GM19035 (cell line): ENCODE measurements around the gene PRSS33.

ENCODE experiments used
- ATAC-seq: cut with Tn5 transposase; IDR thresholded peaks from one replicate; pipeline ENCODE4 v1.9.1; 2021; ENCODE audit not compliant: unreplicated experiment

The PRSS33 gene

DNA sequence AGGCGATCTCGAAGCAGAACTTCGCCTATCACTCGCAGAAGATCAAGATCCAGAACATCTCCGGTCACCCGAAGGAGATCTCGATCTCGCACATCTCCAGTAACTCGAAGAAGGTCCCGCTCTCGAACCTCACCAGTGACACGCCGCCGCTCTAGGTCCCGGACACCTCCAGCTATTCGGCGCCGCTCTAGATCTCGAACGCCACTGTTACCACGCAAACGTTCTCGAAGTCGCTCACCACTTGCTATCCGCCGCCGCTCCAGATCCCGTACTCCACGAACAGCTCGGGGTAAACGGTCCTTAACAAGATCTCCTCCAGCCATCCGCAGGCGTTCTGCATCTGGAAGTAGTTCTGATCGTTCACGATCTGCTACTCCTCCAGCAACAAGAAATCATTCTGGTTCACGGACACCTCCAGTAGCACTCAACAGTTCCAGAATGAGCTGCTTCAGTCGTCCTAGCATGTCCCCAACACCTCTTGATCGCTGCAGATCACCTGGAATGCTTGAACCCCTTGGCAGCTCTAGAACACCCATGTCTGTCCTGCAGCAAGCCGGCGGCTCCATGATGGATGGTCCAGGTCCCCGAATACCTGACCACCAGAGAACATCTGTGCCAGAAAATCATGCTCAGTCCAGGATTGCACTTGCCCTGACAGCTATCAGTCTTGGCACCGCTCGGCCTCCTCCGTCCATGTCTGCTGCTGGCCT lies 20.8 kb downstream of the PRSS33 start:
- ATAC-seq, result no peak

DNA sequence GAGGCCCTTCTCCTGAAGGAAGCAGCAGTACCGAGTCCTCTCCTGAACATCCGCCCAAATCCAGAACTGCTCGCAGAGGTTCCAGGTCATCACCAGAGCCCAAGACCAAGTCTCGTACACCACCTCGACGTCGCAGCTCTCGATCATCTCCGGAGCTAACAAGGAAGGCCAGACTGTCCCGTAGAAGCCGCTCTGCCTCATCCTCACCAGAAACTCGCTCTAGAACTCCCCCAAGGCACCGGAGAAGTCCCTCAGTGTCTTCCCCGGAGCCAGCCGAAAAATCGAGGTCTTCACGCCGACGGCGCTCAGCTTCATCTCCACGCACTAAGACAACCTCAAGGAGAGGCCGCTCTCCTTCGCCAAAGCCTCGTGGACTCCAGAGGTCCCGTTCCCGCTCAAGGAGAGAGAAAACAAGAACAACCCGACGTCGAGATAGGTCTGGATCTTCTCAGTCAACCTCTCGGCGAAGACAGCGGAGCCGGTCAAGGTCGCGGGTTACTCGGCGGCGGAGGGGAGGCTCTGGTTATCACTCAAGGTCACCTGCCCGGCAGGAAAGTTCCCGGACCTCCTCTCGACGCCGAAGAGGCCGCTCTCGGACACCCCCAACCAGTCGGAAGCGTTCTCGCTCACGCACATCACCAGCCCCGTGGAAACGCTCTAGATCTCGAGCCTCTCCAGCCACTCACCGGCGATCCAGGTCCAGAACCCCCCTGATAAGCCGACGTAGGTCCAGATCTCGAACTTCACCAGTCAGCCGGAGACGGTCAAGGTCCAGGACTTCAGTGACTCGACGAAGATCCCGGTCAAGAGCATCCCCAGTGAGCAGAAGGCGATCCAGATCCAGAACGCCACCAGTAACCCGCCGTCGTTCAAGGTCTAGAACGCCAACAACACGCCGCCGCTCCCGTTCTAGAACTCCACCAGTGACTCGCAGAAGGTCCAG lies 21.6 kb downstream of the PRSS33 start:
- no peak for ATAC-seq

DNA sequence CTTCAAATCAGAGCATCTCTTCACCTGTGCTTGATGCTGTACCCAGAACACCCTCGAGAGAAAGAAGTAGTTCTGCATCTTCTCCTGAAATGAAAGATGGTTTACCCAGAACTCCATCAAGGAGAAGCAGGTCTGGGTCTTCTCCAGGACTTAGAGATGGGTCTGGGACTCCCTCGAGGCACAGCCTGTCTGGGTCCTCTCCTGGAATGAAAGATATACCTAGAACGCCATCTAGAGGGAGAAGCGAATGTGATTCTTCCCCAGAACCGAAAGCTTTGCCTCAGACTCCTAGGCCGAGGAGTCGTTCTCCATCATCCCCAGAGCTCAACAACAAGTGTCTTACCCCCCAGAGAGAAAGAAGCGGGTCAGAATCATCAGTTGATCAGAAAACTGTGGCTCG lies 22.6 kb downstream of the PRSS33 start:
- no peak for ATAC-seq

DNA sequence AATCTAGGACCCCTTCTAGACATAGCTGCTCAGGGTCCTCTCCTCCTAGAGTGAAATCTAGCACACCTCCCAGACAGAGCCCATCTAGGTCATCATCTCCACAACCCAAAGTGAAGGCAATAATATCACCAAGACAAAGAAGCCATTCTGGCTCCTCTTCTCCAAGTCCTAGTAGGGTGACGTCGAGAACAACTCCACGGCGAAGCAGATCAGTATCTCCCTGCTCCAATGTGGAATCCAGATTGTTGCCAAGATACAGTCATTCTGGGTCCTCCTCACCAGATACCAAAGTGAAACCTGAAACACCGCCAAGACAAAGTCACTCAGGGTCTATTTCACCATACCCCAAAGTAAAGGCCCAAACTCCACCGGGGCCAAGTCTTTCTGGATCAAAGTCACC lies 24.2 kb downstream of the PRSS33 start:
- ATAC-seq, result no peak

DNA sequence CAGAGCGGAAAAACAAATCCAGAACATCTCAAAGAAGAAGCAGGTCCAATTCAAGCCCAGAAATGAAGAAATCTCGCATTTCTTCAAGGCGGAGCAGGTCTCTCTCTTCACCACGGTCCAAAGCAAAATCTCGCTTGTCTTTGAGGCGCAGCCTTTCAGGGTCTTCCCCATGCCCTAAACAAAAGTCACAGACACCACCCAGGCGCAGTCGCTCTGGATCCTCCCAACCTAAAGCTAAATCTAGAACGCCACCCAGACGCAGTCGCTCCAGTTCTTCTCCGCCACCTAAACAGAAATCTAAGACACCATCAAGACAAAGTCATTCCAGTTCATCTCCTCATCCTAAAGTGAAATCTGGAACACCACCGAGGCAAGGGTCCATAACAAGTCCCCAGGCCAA lies 24.6 kb downstream of the PRSS33 start:
- ATAC-seq, result no peak

DNA sequence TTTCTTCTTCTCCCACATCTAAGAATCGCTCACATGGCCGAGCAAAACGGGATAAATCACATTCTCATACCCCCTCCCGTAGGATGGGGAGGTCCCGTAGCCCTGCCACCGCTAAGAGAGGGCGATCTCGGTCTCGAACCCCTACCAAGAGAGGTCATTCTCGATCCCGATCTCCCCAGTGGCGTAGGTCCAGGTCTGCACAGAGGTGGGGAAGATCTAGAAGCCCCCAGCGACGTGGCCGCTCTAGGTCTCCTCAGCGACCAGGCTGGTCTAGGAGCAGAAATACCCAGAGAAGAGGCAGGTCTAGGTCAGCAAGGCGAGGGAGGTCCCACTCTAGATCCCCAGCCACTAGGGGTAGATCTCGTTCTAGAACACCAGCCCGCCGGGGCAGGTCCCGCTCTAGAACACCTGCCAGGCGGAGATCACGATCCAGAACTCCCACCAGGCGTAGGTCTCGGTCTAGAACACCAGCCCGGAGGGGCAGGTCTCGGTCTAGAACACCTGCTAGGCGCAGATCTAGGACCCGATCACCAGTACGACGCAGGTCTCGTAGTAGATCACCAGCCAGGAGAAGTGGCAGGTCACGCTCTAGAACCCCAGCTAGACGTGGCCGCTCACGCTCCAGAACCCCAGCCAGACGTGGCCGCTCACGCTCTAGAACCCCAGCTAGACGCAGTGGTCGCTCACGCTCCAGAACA lies 25.3 kb downstream of the PRSS33 start:
- no peak for ATAC-seq

DNA sequence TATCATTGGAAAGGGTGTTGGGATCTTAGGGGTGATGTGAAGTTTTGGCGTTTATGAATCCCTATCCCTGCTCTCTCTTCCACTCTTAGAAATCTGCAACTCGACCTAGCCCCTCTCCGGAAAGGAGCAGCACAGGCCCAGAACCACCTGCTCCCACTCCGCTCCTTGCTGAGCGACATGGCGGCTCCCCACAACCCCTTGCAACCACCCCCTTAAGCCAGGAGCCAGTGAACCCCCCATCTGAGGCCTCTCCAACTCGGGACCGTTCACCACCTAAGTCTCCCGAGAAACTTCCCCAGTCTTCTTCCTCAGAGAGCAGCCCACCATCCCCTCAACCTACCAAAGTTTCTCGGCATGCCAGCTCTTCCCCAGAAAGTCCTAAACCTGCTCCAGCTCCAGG lies 25.9 kb downstream of the PRSS33 start:
- ATAC-seq, result no peak

DNA sequence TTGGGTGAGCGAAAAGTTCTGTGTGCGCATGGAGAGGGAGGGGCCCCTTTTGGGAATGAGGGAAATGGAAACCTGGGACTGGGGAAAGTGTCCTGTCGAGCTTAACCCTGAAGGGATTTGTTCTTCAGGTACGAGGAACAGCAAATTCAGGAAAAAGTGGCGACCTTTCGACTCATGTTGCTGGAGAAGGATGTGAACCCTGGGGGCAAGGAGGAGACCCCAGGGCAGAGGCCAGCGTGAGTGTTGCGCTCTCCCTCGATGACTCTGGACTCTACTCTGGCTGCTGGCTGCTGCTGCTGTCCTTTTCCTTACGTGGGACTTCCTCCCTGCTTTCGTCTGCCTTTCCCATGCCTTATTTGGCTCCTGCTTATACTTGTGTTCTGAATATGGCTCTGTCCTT lies 30.0 kb downstream of the PRSS33 start:
- no peak for ATAC-seq

DNA sequence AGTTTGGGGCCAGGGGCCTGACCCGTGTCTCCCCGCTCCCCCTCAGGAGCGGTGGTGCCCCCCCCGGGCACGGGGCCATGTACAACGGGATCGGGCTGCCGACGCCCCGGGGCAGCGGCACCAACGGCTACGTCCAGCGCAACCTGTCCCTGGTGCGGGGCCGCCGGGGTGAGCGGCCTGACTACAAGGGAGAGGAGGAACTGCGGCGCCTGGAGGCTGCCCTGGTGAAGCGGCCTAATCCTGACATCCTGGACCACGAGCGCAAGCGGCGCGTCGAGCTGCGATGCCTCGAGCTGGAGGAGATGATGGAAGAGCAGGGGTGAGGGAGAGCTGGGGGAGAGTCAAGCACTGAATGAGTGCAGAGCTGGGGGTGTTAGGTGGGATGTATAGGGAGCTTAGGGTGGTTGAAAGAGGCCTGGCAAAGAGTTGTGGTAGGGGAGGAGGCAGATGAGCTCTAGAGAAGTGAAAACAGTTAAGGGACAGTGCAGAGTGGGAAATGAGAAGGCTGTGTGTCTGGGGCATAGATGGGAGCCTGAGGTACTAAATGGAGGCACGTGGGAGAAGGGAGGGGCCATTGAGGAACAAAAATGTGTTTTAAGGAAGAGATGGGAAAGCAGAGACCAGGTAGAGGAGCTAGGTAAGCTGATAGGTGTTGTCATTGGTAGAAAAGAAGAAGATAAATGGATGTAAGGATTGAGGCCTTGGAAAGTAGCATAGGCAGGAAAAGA lies 30.9 kb downstream of the PRSS33 start:
- ATAC-seq, result no peak

DNA sequence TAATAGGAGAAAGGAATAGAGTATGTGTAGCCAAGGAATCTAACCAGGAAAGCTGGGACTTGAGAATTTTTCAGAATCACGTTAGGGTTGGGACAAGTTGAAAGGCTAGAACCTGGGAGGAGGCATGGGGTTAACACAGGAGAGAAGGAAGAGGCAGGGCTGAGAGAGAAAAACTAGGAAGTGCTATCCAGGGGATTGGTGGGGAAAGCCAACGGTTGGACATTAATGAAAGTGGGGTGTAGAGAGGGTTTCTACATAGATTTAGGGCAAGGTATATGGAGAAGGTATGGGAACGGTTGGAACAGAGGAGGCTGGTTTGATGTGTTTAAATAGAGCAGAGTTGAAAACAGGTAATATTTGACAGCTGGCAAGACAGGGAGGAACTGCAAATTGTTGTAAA lies 32.2 kb downstream of the PRSS33 start:
- ATAC-seq, result no peak

DNA sequence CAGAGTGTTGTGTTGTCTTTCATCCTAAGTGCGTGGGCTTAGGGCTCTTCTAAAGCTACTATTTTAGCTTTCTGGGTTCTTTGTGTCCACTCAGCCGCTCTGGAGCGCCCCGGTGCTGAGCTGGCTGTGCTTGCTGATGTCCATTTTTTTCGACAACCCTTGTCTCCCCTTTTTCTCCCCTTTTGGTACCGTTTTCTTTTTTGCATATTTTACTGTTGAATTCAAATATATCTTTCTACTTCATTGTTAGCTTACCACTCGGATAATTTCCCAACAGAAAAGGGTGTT lies 33.7 kb downstream of the PRSS33 start:
- ATAC-seq, result no peak

DNA sequence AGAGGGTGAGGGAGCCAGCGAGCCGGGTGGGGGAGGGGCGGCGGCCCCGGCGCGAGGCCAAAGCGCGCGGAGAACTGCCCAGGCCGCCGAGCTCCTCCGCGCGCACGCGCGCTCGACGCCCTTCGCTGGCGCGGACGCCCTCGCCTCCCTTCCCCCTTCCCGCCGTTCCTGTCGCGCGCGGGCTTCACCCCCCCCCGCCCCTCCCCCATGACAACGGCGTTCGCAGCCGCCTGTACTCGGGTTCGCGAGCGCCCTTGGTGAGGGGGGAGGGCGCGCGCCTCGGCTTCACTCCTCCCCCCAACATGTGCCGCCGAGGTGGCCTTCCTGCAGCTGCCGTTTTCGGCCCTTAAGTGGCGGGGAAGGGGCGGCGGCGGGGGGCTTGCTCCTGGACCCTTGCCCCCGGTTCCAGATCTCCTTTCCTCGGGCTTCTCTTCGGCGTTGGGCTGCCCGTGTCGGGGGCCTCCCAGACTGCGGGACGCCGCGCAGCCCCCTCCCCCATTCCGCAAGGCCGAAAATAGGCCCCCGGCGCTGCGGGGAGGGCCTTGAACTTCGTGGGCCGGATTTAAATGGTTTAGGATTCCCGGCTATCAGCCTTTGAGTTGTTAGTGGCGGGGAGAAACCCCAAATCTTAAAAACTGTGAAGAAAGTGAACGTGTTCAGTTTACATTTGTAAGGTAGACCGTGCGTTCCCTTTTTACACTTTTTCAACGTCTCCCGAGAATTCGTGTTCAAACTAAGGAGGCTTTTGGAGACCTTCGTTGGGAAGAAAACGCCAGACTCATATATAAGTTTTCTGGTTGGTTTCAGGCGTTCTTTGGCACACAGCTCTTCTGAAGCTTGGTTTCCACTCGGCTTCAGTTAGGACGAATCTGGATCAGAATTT lies 34.3 kb downstream of the PRSS33 start:
- peak; percentile 40 for ATAC-seq

DNA sequence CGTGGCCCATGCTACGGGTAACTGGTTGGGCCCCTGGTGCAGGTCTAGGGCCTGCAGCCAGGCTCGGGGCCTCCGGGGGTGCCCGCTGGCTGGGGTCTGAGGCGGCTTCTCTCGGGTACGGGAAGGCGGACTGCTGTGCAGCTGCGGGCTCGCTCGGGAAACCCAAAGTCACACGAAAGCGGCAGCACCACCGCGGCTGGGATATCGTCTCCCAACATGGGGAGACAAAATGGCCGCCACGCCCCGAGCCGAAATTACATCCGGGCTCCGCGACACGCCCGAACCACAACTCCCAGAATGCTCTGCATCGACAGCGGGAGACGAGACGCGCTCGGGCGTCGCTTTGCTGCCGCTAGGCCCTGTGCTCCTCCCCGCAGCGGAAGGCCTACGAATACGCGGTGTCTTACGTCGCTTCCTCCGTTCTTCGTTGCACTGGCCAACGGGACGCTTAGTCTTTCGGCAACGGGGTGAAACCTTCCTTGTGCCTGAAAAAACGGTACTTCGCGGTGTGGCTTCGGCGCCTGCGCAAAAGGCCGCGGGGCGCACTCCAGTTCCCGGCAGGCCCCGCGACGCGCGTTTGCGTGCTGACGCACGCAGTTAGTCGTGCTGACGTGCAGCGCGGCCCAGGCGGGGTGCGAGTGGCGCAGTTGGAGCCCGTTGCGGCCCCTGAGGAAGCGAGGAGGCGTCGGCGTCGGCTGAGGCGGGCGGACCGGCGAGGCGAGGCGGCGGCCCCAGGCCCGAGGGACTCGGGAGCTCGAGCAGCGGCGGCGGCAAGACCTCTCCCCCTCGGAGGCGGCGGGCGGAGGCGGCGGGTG lies 35.1 kb downstream of the PRSS33 start, which contains the start of gene SRRM2:
TSS of gene SRRM2 (plus strand) at position 604 of the 815 bp plus-strand sequence. CDS start 3,727 bp downstream, outside the sequence.
- ATAC-seq, result peak; percentile 78

DNA sequence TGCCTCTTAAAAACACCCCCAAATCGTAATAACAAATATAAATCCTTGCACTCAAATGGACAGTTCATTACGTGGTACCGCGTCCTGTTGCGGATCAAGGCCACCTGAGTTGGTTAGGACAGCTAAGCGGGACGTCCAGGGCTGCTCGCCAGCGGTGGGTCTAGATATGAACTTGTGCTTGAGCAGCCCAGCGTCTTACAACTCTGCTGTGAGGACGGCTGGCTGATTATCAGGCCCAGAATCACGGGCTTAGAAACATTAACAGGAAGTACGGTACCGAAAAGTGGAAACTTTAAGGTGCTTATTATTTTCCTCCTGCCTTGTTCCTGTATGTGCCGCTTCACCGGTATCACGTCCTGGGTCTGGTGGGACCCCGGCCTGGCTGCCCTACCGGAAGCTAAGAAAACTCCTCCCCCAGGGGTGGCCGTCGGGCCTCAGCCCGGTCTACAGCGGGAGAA lies 35.8 kb downstream of the PRSS33 start:
- ATAC-seq, result peak; percentile 38

DNA sequence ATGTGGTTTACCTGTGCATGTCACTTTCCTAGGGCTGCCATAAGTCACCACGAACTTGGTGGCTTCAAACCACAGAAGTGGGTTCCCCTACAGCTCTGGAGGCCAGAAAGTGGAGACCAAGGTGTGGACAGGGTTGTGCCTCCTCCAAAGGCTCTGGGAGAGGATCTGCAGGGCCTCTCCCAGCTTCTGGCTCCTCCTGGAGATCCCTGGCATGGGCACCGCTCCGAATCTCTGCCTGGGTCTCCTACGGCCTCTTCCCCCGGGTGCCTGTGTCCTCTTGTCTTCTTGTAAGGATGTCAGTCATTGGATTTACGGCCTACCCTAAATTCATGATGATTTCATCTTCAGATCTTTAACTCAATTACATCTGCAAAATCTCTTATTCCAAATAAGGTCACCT lies 37.4 kb downstream of the PRSS33 start:
- ATAC-seq, result no peak

DNA sequence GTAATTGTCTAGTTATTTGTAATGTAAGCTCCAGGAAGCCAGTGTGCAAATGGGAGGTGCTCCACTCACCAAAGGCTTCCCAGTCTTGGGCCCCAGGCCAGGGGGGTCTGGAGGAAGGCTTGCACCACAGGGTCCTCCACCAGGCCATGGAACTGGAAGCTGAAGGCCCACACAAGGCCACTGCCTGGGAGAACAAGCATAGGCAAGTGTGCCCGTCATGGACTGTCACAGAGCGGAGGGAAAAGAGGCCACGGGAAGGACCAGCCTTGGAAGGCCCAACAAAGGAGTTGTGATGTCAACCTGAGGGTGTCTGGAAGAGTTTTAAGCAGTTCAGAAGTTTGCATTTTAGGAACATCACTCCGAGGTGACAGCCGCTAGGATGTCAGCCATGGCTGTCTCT lies 37.9 kb downstream of the PRSS33 start:
- ATAC-seq, result no peak

DNA sequence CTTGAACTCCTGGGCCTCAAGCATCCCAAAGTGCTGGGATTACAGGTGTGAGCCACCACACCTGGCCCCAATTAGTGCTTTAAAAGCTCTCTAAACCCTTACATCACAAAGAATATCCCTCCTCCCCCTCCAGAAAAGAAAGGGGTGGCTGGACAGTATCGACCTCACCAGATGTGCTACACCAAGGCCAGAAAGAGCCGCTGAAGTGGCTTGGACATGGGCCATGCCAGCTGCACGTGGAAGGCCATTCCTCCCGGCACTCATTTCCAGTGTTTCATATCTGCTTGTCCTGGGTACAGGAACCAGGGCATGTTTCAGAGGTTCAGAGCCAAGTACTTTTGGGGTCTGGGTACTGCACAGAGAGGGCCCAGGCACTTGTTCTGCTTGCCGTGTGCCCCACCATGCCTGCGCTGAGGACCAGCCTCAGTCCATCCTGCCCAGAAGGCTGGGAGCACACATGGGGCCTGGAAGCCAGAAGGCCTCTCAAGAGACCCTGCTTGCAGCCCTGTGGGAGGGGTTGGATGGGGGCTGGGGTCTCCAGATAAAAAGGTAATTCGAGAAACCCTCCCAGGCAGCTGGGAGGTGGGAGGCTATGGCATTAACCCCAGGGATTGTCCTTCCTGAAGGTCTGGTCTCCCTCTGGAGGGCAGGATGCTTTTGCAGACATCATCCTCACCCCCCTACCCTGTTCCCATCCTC lies 38.5 kb downstream of the PRSS33 start:
- ATAC-seq, result no peak

DNA sequence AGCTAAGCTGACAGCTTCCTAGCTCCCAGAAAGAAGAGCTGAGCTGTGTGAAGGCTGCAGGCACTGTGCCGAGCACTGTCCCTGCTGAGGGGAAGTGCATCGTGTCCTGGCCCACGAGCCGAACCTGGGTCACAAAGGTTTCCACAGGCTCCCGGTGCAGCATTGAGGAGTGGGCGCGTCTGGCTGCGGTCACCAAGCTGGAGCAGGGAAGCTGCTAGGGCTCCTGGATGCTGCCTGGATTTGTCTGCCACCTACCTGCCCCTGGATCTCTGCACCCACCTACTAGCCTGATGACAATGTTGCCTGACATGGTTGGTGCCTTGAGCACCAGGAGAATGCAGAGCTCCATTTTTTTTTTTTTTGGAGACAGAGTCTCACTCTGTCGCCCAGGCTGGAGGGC lies 41.4 kb downstream of the PRSS33 start:
- ATAC-seq, result no peak
